Measurements from ENCODE around the gene PUS7L. TPM values are rescaled to one million over a fixed set of nuclear protein-coding genes. Genes with fewer than 3 reads are reported as not detected.

Gene PUS7L
- total RNA-seq, 1 donor from 2014 or later = 8.7 TPM

DNA sequence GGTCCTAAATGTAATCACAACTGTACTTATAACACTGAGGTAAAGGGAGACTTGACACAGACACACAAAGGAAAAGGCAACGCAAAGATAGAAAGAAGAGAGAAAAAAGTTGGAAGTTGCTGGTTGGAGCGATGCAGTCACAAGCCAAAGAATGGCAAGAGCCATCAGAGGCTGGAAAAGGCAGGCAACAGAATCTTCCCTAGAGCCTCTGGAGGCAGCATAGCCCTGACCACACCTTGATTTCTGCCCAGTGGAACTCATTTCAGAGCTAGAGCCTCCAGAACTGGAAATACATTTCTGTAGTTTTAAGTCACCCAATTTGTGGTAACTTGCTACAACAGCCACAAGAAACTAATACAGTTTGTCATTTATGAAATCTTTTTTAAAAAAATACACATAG is 89.2 kb downstream of the PUS7L start:
- H3K36me3 ChIP-seq (ENCODE audit: control insufficient read depth, insufficient read depth, low read length) = no peaks in the 10 kb centered on the region
- TF ChIP-seq, protein P1, sequence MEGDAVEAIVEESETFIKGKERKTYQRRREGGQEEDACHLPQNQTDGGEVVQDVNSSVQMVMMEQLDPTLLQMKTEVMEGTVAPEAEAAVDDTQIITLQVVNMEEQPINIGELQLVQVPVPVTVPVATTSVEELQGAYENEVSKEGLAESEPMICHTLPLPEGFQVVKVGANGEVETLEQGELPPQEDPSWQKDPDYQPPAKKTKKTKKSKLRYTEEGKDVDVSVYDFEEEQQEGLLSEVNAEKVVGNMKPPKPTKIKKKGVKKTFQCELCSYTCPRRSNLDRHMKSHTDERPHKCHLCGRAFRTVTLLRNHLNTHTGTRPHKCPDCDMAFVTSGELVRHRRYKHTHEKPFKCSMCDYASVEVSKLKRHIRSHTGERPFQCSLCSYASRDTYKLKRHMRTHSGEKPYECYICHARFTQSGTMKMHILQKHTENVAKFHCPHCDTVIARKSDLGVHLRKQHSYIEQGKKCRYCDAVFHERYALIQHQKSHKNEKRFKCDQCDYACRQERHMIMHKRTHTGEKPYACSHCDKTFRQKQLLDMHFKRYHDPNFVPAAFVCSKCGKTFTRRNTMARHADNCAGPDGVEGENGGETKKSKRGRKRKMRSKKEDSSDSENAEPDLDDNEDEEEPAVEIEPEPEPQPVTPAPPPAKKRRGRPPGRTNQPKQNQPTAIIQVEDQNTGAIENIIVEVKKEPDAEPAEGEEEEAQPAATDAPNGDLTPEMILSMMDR (IDR thresholded peaks at IDR 0.05; ENCODE audit: insufficient read depth, low read length, poor library complexity, severe bottlenecking) = no peak
- H3K27me3 ChIP-seq (ENCODE audit: control insufficient read depth, insufficient read depth, low read length) = no peaks in the 10 kb centered on the region
- DNase-seq (ENCODE audit: low read depth) = no peak
- H3K4me3 ChIP-seq (ENCODE audit: low read depth, low read length) = no peak overlapping the region

Other genes starting within 250 kb of the PUS7L start
- 0.33 TPM in 1 of 2 replicates, not detected in the other for gene ADAMTS20, start 206.6 kb downstream of the PUS7L start, total RNA-seq
- 17.7 and 19.4 TPM in 2 replicates for gene IRAK4, start 161 bp upstream of the PUS7L start, total RNA-seq
- gene TWF1, start 47.5 kb upstream of the PUS7L start, total RNA-seq = 132 and 137 TPM in 2 replicates
- gene TMEM117, start 77.3 kb upstream of the PUS7L start, total RNA-seq = 3.5 and 12.4 TPM in 2 replicates